GM12878 (cell line): Measurements from ENCODE around the gene TRDN.

Experiments used
- ATF3 ChIP-seq: IDR thresholded peaks from 2 replicates; pipeline ENCODE4 v1.6.1; 2011; ENCODE audit warnings: low read depth, mild to moderate bottlenecking, low read length, moderate library complexity, borderline replicate concordance; ENCODE audit errors: extremely low read depth
- CEBPZ ChIP-seq: fragments of 150-350 bp; IDR thresholded peaks from 2 replicates; pipeline ENCODE4 v1.6.1; 2016; ENCODE audit warnings: low read depth, low read length
- CTCF ChIP-seq, 3 experiments: IDR thresholded peaks in 2 of 3; conservative IDR thresholded peaks in 1 of 3; 2 replicates each; pipeline ENCODE4 v1.5.1; 2011; ENCODE audit warnings: low read depth in 3 of 3, low read length in 3 of 3, mild to moderate bottlenecking in 3 of 3, control low read depth in 2 of 3, moderate library complexity in 2 of 3, inconsistent platforms in 1 of 3, mixed read lengths in 1 of 3; ENCODE audit not compliant: control insufficient read depth in 2 of 3, insufficient read depth in 1 of 3; ENCODE audit errors: extremely low read depth in 1 of 3
- RAD21 ChIP-seq: IDR thresholded peaks from 2 replicates; pipeline ENCODE4 v1.6.1; 2011; ENCODE audit warnings: mild to moderate bottlenecking, low read depth, low read length, moderate library complexity; ENCODE audit not compliant: insufficient read depth
- SREBF2 ChIP-seq: IDR thresholded peaks from 2 replicates; pipeline ENCODE4 v1.6.1; 2012; ENCODE audit warnings: mild to moderate bottlenecking, low read length
- ZNF274 ChIP-seq: IDR thresholded peaks from one replicate; pipeline ENCODE4 v1.8.0; 2011; ENCODE audit not compliant: insufficient read length, insufficient read depth

GRCh38 chr6:123515715-123516114, 121.0 kb downstream of the TRDN start:
- TF ChIP-seq CEBPZ (no peak), ATF3 (no peak), SREBF2 (no peak), CTCF (IDR thresholded peaks at IDR 0.05 in 2 of 3, conservative IDR thresholded peaks at IDR 0.05 in 1 of 3; ENCODE audit: control insufficient read depth in 2 of 3, extremely low read depth in 1 of 3, insufficient read depth in 1 of 3, low read depth in 3 of 3, low read length in 3 of 3) (no peak), ZNF274 (no peak), RAD21 (no peak)
